CD4-positive, alpha-beta T cell treated with Interleukin-1 beta for 1 hour (primary cell): ENCODE measurements around the gene GTF3C4.

ENCODE experiments used
- DNase-seq, 2 donors: peaks; one replicate each; pipeline ENCODE4 v3.0.0-alpha.2; 2020 to 2022

Gene GTF3C4, protein sequence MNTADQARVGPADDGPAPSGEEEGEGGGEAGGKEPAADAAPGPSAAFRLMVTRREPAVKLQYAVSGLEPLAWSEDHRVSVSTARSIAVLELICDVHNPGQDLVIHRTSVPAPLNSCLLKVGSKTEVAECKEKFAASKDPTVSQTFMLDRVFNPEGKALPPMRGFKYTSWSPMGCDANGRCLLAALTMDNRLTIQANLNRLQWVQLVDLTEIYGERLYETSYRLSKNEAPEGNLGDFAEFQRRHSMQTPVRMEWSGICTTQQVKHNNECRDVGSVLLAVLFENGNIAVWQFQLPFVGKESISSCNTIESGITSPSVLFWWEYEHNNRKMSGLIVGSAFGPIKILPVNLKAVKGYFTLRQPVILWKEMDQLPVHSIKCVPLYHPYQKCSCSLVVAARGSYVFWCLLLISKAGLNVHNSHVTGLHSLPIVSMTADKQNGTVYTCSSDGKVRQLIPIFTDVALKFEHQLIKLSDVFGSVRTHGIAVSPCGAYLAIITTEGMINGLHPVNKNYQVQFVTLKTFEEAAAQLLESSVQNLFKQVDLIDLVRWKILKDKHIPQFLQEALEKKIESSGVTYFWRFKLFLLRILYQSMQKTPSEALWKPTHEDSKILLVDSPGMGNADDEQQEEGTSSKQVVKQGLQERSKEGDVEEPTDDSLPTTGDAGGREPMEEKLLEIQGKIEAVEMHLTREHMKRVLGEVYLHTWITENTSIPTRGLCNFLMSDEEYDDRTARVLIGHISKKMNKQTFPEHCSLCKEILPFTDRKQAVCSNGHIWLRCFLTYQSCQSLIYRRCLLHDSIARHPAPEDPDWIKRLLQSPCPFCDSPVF

GRCh38 chr9:132670457-132671391, at the start of gene GTF3C4:
Gene GTF3C4 (plus strand): TSS chr9:132670464. CDS start chr9:132670599, 135 bp downstream.
- peak; percentile 76 to 80 for DNase-seq

DNA sequence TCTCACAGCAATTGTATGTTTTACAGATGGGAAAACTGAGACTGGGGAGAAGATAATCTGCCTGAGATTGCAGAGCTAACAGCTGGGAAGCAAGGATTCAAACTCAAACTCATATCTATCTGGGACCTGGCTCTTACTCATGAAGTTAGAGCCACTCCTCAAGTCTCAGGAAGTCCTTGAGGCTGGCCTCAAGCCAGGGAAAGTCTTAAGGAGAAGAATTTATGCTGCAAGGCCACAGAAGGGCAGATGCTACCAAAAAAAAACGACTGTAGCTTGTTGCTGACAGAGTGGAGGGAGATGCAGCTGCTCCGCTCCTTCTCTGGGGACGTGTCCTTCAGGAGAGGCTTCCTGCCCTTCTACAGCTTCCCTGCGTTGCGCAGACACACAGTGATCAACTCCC, 48.1 kb upstream of the GTF3C4 start:
- no peak for DNase-seq

- DNase-seq, result no peak
Observed at GRCh38 chr9:132626285-132626684, 44.0 kb upstream of the GTF3C4 start.

- DNase-seq, result no peak
Observed at GRCh38 chr9:132627106-132627505, 43.2 kb upstream of the GTF3C4 start.

GRCh38 chr9:132627594-132627993, 42.7 kb upstream of the GTF3C4 start:
- DNase-seq, result no peak

- DNase-seq, result no peak
Observed at GRCh38 chr9:132628746-132629145, 41.5 kb upstream of the GTF3C4 start.

- DNase-seq, result no peak
Observed at GRCh38 chr9:132630116-132630515, 40.1 kb upstream of the GTF3C4 start.

DNA sequence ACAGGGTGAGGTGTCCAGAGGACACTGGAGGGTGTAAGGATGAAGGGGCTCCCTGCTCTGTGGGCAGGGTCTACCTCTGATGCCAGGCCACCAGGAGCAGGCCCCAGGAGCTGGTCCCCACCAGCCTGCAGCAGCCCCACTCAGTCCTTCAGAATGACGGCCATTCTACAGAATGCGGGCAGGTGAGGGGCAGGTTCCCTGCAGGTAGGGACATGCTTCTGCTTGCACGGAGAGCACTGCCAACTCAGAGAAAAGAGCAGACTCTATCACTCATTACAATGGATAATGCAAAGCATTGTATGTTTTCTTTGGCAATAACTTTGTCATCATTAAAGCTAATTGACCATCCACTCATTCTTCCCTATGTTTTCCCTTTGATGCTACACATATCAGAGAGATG, 39.5 kb upstream of the GTF3C4 start:
- DNase-seq, result no peak

GRCh38 chr9:132631280-132631679, 39.0 kb upstream of the GTF3C4 start:
- no peak for DNase-seq

DNA sequence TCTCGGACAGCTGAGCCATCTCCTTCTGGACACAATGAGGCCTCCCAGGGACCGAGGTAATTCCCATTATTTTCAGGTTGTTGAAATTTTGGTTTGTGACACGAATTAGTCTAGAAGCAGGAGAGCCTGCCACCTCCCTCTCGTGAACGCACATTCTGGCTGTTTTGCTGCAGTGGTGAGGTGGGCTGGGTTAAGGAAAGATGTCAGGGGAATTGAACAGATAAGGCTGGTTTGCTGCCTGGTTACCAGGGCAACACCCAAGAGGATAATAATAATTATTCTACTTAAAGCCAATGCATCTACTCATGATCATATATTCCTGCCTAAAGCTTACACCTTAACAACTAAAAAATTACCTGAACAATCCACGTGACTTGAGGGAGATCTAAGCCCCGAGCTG, 38.6 kb upstream of the GTF3C4 start:
- no peak for DNase-seq

- no peak for DNase-seq
Observed at GRCh38 chr9:132632413-132633129, 37.7 kb upstream of the GTF3C4 start.

GRCh38 chr9:132634327-132634726, 35.9 kb upstream of the GTF3C4 start:
- DNase-seq, result no peak

GRCh38 chr9:132637351-132637750, 32.9 kb upstream of the GTF3C4 start:
- DNase-seq, result no peak

GRCh38 chr9:132637801-132638200, 32.5 kb upstream of the GTF3C4 start:
- DNase-seq, result no peak

DNA sequence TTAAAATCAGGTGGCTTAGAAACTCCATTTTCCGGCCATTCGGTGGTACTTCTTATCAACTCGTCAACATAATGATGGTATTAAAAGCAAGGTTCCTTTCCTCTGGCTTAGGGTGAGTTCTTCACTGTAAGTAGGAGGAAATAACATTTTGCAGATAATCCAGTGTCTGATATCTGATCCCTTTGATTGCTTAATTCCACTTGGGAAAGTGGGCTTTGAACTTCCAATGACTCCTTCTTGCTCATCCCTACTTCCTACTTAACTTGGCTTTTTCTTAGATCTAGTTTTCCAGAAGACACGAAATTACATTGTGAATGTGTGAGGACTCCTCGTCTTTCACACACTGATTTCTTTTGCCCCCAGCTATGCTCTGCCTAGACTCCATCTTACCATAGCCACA, 32.0 kb upstream of the GTF3C4 start:
- no peak for DNase-seq

DNA sequence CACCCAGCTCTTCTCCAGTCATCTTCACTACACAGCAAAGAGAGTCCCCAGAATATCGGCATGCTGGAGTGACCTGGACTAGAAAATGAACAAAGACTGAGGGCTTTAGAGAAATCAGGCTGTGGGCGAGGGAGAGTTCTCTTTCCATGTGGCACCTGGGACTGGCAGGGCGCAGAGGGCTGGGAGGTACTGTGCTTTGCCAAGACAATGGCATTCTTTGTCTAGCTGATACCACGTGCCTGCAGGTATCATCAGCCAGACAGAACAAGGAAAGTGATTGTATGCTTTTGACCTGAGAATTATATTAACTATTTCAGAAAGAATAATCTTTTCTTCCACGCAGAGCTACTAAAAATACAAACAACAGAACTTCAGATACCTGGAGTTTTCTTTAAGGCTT, 30.9 kb upstream of the GTF3C4 start:
- no peak for DNase-seq

DNA sequence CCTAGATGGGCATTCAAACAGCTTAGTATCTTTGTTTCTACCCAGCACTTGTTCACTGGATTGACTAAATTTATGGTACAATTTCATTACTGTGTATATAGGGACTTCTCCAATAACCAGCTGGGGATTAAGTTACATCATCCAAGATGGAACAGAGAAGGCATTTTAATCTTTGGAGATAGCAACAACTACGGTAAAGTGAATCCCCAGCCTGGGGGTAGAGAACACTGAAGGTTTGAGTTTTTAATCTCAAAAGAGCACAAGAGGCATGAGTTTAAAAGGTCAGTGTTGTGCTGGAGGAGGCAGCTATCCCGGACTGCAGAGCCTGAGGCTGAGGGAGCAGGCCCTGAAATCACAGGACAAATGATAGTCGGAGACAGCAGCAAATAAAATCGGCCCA, 29.0 kb upstream of the GTF3C4 start:
- DNase-seq, result no peak

- no peak for DNase-seq
Observed at GRCh38 chr9:132644251-132644650, 26.0 kb upstream of the GTF3C4 start.

- DNase-seq, result no peak
Observed at GRCh38 chr9:132645306-132645705, 25.0 kb upstream of the GTF3C4 start.

DNA sequence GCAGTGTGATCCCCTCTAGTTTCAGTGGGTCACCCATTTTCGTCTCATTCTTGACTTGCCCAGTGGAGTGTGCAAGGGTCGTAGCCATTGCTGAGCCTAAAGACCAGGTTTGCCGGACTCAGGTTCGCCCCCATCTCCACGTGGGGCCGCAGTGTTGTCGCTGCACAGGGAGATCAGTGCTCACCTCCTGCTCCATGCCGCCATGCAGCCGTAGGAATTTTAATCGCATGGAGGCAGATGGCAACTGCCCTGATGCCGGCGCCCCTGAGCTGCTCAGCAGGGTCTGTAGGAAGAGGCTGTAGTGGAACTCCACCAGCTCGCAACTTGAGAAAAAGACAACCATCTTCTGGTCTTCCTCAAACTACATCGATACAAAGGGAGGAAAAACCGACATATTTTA, 24.6 kb upstream of the GTF3C4 start:
- no peak for DNase-seq

DNA sequence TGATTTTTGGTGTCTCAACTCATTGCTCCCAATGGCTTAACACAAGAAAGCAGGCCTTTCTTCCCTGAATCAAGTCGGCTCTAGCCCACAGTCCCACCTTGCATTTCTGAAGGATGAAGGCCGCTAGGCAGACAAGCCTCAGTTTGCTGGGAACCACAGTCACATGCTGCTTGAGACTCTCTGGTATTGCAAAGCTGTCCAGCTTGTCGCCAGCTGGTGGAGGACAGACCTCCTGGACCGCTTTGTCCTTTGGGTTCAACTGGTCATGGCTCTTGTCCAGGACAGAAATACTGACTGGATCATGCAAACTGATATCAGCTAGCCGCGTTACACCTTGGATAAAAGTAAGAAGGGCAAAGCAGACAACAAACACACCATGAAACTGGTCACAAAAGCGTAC, 23.5 kb upstream of the GTF3C4 start:
- no peak for DNase-seq

DNA sequence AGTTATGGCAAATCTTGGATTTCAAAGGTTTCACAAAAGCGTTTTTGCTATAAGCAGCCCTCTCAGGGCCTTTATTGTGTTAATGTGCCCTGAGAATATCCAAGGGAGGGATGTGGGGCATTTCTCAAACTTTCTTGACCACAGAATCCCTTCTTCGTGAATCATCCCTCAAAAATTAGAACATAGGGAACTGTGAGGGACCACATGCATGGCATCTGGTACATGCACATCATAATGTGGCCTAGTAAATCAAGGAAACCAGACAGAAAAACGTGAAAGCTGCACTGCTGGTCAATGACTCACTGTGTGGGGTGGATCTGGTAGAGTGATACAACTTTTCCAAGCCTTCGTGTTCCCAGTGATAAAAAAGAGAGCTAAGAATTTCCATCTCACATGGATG, 22.9 kb upstream of the GTF3C4 start:
- DNase-seq, result no peak
